ENCODE data around the gene ADRB1.

The ADRB1 gene

GRCh38 chr10:114046087-114046458 lies 2.4 kb downstream of the ADRB1 start:
- TF ChIP-seq POLR2AphosphoS5 (IDR thresholded peaks at IDR 0.05; ENCODE audit: low read depth, low read length): no peak
- TF ChIP-seq TAF1 (IDR thresholded peaks at IDR 0.05; ENCODE audit: borderline replicate concordance, insufficient read depth, low read length): no peak
- TF ChIP-seq FOXP2 (optimal IDR thresholded peaks at IDR 0.05; ENCODE audit: borderline replicate concordance, extremely low read depth, extremely low read length, insufficient read depth): no peak
- TF ChIP-seq, protein P1, sequence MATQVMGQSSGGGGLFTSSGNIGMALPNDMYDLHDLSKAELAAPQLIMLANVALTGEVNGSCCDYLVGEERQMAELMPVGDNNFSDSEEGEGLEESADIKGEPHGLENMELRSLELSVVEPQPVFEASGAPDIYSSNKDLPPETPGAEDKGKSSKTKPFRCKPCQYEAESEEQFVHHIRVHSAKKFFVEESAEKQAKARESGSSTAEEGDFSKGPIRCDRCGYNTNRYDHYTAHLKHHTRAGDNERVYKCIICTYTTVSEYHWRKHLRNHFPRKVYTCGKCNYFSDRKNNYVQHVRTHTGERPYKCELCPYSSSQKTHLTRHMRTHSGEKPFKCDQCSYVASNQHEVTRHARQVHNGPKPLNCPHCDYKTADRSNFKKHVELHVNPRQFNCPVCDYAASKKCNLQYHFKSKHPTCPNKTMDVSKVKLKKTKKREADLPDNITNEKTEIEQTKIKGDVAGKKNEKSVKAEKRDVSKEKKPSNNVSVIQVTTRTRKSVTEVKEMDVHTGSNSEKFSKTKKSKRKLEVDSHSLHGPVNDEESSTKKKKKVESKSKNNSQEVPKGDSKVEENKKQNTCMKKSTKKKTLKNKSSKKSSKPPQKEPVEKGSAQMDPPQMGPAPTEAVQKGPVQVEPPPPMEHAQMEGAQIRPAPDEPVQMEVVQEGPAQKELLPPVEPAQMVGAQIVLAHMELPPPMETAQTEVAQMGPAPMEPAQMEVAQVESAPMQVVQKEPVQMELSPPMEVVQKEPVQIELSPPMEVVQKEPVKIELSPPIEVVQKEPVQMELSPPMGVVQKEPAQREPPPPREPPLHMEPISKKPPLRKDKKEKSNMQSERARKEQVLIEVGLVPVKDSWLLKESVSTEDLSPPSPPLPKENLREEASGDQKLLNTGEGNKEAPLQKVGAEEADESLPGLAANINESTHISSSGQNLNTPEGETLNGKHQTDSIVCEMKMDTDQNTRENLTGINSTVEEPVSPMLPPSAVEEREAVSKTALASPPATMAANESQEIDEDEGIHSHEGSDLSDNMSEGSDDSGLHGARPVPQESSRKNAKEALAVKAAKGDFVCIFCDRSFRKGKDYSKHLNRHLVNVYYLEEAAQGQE (IDR thresholded peaks at IDR 0.05; ENCODE audit: insufficient read depth in 1 of 2, low read depth in 2 of 2, low read length in 2 of 2): no peak
- no peak for TF ChIP-seq SIN3A (IDR thresholded peaks at IDR 0.05; ENCODE audit: borderline replicate concordance, insufficient read depth, low read length)

- TF ChIP-seq POLR2AphosphoS5 (IDR thresholded peaks at IDR 0.05; ENCODE audit: low read depth, low read length) (no peak), TAF1 (IDR thresholded peaks at IDR 0.05; ENCODE audit: borderline replicate concordance, insufficient read depth, low read length) (no peak), SIN3A (IDR thresholded peaks at IDR 0.05; ENCODE audit: borderline replicate concordance, insufficient read depth, low read length) (no peak), FOXP2 (optimal IDR thresholded peaks at IDR 0.05; ENCODE audit: borderline replicate concordance, extremely low read depth, extremely low read length, insufficient read depth) (no peak)
- TF ChIP-seq, protein P1 (IDR thresholded peaks at IDR 0.05; ENCODE audit: insufficient read depth in 1 of 2, low read depth in 2 of 2, low read length in 2 of 2): no peak
Measured at GRCh38 chr10:114048472-114048871, 4.8 kb downstream of the ADRB1 start.

DNA sequence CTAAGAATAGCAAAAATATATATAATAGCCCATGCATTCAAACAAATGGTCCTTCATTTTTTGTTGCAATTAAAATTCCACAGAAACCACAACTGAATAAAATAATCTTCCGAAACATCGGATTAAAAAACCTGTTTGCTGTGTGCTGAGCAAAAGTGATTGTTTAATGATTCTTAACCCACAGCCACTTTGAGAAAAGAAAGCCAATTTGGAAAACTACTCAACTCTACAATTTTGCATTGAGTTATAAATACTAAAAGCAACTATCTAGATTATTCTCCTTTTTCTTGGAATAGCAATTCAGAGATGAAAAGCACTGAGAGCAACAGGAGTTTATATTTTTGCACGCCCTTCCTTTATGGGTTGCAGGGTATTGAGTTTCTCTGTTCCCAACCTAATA lies 8.0 kb downstream of the ADRB1 start:
- no peak for TF ChIP-seq FOXP2 (optimal IDR thresholded peaks at IDR 0.05; ENCODE audit: borderline replicate concordance, extremely low read depth, extremely low read length, insufficient read depth)
- TF ChIP-seq SIN3A (IDR thresholded peaks at IDR 0.05; ENCODE audit: borderline replicate concordance, insufficient read depth, low read length): no peak
- TF ChIP-seq, protein P1 (IDR thresholded peaks at IDR 0.05; ENCODE audit: insufficient read depth in 1 of 2, low read depth in 2 of 2, low read length in 2 of 2): no peak
- TF ChIP-seq TAF1 (IDR thresholded peaks at IDR 0.05; ENCODE audit: borderline replicate concordance, insufficient read depth, low read length): no peak
- TF ChIP-seq POLR2AphosphoS5 (IDR thresholded peaks at IDR 0.05; ENCODE audit: low read depth, low read length): no peak

- TF ChIP-seq FOXP2 (optimal IDR thresholded peaks at IDR 0.05; ENCODE audit: borderline replicate concordance, extremely low read depth, extremely low read length, insufficient read depth) (no peak), TAF1 (IDR thresholded peaks at IDR 0.05; ENCODE audit: borderline replicate concordance, insufficient read depth, low read length) (no peak), SIN3A (IDR thresholded peaks at IDR 0.05; ENCODE audit: borderline replicate concordance, insufficient read depth, low read length) (no peak), POLR2AphosphoS5 (IDR thresholded peaks at IDR 0.05; ENCODE audit: low read depth, low read length) (no peak)
- TF ChIP-seq, protein P1 (IDR thresholded peaks at IDR 0.05; ENCODE audit: insufficient read depth in 1 of 2, low read depth in 2 of 2, low read length in 2 of 2): no peak
Measured at GRCh38 chr10:114052255-114052654, 8.6 kb downstream of the ADRB1 start.

DNA sequence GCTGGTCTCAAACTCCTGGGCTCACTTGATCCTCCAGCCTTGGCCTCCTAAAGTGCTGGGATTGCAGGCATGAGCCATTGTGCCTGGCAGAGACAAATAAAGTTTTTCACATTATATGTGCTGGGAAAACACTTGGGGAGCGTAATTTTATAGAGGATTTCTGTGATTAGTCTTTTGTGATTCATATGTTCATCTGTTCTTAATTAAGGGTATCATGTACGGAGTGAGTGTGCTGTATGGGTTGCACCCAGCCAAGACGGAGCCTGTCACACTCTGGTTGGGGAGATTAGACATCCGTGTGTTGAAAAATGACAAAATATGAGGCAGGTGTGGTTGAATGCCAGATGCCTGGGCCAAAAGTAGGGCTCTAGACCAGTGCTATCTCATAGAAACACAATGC lies 10.3 kb downstream of the ADRB1 start:
- TF ChIP-seq FOXP2 (optimal IDR thresholded peaks at IDR 0.05; ENCODE audit: borderline replicate concordance, extremely low read depth, extremely low read length, insufficient read depth): no peak
- TF ChIP-seq, protein P1 (IDR thresholded peaks at IDR 0.05; ENCODE audit: insufficient read depth in 1 of 2, low read depth in 2 of 2, low read length in 2 of 2): no peak
- no peak for TF ChIP-seq POLR2AphosphoS5 (IDR thresholded peaks at IDR 0.05; ENCODE audit: low read depth, low read length)
- no peak for TF ChIP-seq TAF1 (IDR thresholded peaks at IDR 0.05; ENCODE audit: borderline replicate concordance, insufficient read depth, low read length)
- TF ChIP-seq SIN3A (IDR thresholded peaks at IDR 0.05; ENCODE audit: borderline replicate concordance, insufficient read depth, low read length): no peak

All from PFSK-1 (cell line).